NCI-H2227 (cell line): ENCODE results near the gene MAP3K7.

Experiments used
- DNase-seq: peaks from one replicate; lab custom pipeline; 2025; ENCODE audit not compliant: unreplicated experiment; lab: John Stamatoyannopoulos, UW

The MAP3K7 gene

GRCh38 chr6:90586836-90587638, at the start of gene MAP3K7:
TSS of gene MAP3K7 (minus strand) at chr6:90587072. CDS start at chr6:90586883, 189 bp downstream.
- peak; percentile 94 for DNase-seq

- no peak for DNase-seq
Observed at GRCh38 chr6:90631046-90631445, 44.2 kb upstream of the MAP3K7 start.

GRCh38 chr6:90621581-90621980, 34.7 kb upstream of the MAP3K7 start:
- no peak for DNase-seq

- no peak for DNase-seq
Observed at GRCh38 chr6:90619221-90619620, 32.3 kb upstream of the MAP3K7 start.

GRCh38 chr6:90612313-90612680, 25.4 kb upstream of the MAP3K7 start:
- no peak for DNase-seq

GRCh38 chr6:90611543-90612312, 24.9 kb upstream of the MAP3K7 start:
- no peak for DNase-seq

GRCh38 chr6:90610751-90611542, 24.1 kb upstream of the MAP3K7 start:
- peak; percentile 64 for DNase-seq

- DNase-seq = peak; percentile 21
Observed at GRCh38 chr6:90610301-90610750, 23.5 kb upstream of the MAP3K7 start.

GRCh38 chr6:90605749-90606340, 19.0 kb upstream of the MAP3K7 start:
- no peak for DNase-seq

GRCh38 chr6:90604546-90604945, 17.7 kb upstream of the MAP3K7 start:
- DNase-seq = no peak

- no peak for DNase-seq
Observed at GRCh38 chr6:90599151-90599550, 12.3 kb upstream of the MAP3K7 start.

GRCh38 chr6:90598192-90598951, 11.5 kb upstream of the MAP3K7 start:
- DNase-seq = no peak

GRCh38 chr6:90596967-90597539, 10.2 kb upstream of the MAP3K7 start:
- DNase-seq = no peak

GRCh38 chr6:90595854-90596253, 9.0 kb upstream of the MAP3K7 start:
- no peak for DNase-seq

- peak; percentile 21 for DNase-seq
Observed at GRCh38 chr6:90586546-90586835, 381 bp downstream of the MAP3K7 start.

GRCh38 chr6:90584636-90585255, 2.1 kb downstream of the MAP3K7 start:
- DNase-seq = no peak

GRCh38 chr6:90583836-90584481, 2.9 kb downstream of the MAP3K7 start:
- no peak for DNase-seq

- DNase-seq = no peak
Observed at GRCh38 chr6:90583179-90583835, 3.6 kb downstream of the MAP3K7 start.

- DNase-seq = no peak
Observed at GRCh38 chr6:90581146-90581545, 5.7 kb downstream of the MAP3K7 start.
